HUES64 (cell line): ENCODE measurements around the gene OR1I1.
"Not testable (repeated sequence)": the region's sequence is repeated elsewhere in the genome, so short reads cannot be mapped to it uniquely, and the experiment has no call there.

Source experiments
- H3K27ac ChIP-seq: 2 replicates; pipeline ENCODE4 v1.7.0; 2013; ENCODE audit warnings: low read depth, low read length, inconsistent platforms
- H3K27me3 ChIP-seq: 2 replicates; pipeline ENCODE4 v1.6.1; 2013; ENCODE audit warnings: mild to moderate bottlenecking, low read length; ENCODE audit not compliant: insufficient read depth
- H3K36me3 ChIP-seq: 2 replicates; pipeline ENCODE4 v1.6.1; 2013; ENCODE audit warnings: mild to moderate bottlenecking, low read length; ENCODE audit not compliant: insufficient read depth
- H3K4me1 ChIP-seq: 2 replicates; pipeline ENCODE4 v1.6.1; 2013; ENCODE audit warnings: mild to moderate bottlenecking, low read length, moderate library complexity; ENCODE audit not compliant: insufficient read depth
- H3K4me3 ChIP-seq: 2 replicates; pipeline ENCODE4 v1.5.1; 2013; ENCODE audit warnings: mild to moderate bottlenecking, low read length, moderate library complexity
- H3K9ac ChIP-seq: 2 replicates; pipeline ENCODE4 v1.6.1; 2013; ENCODE audit warnings: mild to moderate bottlenecking, low read depth, low read length
- H3K9me3 ChIP-seq: 2 replicates; pipeline ENCODE4 v1.6.1; 2013; ENCODE audit warnings: low read depth, low read length; ENCODE audit not compliant: insufficient read depth
- WGBS: fragments of 150-250, 120-280 bp; methylation state at CpG from one replicate; pipeline ENCODE4 v1.1.7; 2013; ENCODE audit warnings: missing lambda C conversion rate; 5-methylcytosine and 5-hydroxymethylcytosine counted together

OR1I1 gene

DNA sequence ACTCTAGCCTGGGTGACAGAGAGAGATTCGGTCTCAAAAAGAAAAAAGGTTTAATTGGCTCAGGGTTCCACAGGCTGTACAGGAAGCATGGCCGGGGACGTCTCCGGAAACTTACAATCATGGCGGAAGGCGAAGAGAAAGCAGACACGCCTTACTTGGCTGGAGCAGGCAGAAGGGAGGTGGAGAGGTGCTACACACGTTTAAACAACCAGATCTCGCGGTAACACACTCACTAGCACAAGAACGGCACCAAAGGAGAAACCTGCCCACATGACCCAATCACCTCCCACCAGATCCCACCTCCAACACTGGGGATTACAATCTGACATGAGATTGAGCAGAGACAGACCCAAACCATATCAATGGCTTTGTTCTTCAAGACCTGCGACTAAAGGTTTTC, 20.0 kb upstream of the OR1I1 start:
- WGBS: 73% methylated on average over 12 of the region's 12 CpGs
- no peak overlapping the region for H3K27ac ChIP-seq
- no peak overlapping the region for H3K9ac ChIP-seq
- H3K9me3 ChIP-seq: peaks cover 78% of the 10 kb centered on the region
- no peaks in the 10 kb centered on the region for H3K36me3 ChIP-seq
- no peak overlapping the region for H3K4me3 ChIP-seq
- no peaks in the 10 kb centered on the region for H3K4me1 ChIP-seq
- H3K27me3 ChIP-seq: no peaks in the 10 kb centered on the region

DNA sequence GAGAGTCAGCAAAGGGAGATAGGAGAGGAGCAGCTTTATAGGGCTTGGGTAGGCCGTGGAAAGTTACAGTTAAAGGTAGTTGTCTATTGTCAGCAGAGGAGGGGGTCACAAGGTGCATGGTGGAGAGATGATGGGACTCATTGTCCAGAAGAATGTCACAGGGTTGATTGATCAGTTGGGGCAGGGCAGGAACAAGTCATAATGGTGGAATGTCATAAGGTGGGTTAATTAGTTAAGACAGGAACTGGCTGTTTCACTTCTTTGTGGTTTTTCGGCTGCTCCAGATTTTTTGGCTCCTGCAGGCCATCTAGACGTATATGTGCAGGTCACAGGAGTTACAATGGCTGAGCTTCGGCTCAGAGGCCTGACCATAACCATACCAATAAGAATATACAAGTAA, 11.6 kb upstream of the OR1I1 start:
- peaks cover 45% of the 10 kb centered on the region for H3K9me3 ChIP-seq
- H3K4me3 ChIP-seq, H3K4me1 ChIP-seq, H3K27me3 ChIP-seq, H3K36me3 ChIP-seq, H3K27ac ChIP-seq, H3K9ac ChIP-seq: not testable (repeated sequence)
- 59% methylated on average over 4 of the region's 4 CpGs for WGBS

DNA sequence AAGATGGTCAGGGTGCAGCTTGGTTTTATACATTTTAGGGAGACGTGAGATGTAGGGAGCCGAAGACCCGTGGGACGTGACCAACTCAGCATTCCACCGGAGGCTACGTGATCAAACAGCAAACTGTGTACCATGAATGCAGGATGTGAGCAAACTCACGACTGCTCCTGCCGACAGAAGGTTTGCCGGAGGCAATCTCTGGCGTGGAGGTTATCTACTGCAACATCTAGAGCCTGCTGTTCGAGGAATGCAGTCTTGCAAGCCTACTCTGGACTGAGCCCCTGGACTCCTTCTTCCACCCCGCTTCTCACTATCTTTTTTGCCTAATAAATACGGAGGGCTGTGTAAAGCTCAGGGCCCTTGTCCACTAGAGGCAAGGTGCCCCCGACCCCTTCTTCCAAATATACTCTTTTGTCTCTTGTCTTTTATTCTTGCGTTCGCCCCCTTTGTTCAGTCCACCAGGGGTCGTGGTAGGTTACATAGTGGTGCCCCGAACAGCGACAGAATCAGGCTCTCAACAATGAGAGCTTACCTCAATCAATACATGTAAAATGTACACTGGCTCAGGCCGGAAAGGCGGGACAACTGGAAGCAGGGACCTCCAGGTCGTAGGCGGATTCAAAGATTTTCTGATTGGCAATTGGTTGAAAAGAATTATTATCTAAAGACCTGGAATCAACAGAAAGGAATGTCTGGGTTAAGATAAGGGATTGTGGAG, 8.9 kb upstream of the OR1I1 start:
- WGBS: 78% methylated on average over 23 of the region's 23 CpGs
- Histone ChIP-seq H3K4me3 (no peak overlapping the region), H3K9ac (no peak overlapping the region), H3K4me1 (no peaks in the 10 kb centered on the region), H3K27ac (no peak overlapping the region), H3K9me3 (peaks cover 27% of the 10 kb centered on the region), H3K27me3 (no peaks in the 10 kb centered on the region), H3K36me3 (no peaks in the 10 kb centered on the region)

DNA sequence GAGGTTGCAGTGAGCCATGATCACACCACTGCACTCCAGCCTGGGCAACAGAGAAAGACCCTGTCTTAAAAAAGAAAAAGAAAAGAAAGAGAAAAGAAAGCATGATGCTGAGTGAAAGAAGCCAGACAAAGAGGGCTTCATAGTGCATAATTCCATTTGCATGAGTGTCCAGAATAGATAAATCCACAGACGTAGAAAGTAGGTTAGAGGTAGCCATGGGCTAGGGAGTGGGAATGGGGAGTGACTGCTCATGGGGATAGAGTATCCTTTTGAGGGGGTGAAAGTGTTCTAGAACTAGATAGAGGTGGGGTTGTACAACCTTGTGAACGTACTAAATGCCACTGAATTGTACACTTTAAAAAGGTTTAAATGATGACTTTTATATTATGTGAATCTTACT, 7.6 kb upstream of the OR1I1 start:
- H3K9me3 ChIP-seq: peaks cover 25% of the 10 kb centered on the region
- WGBS: 60% methylated on average over 2 of the region's 2 CpGs
- H3K27me3 ChIP-seq: no peaks in the 10 kb centered on the region
- H3K36me3 ChIP-seq: no peaks in the 10 kb centered on the region
- no peaks in the 10 kb centered on the region for H3K4me1 ChIP-seq
- H3K9ac ChIP-seq: no peak overlapping the region
- no peak overlapping the region for H3K4me3 ChIP-seq
- H3K27ac ChIP-seq: no peak overlapping the region

DNA sequence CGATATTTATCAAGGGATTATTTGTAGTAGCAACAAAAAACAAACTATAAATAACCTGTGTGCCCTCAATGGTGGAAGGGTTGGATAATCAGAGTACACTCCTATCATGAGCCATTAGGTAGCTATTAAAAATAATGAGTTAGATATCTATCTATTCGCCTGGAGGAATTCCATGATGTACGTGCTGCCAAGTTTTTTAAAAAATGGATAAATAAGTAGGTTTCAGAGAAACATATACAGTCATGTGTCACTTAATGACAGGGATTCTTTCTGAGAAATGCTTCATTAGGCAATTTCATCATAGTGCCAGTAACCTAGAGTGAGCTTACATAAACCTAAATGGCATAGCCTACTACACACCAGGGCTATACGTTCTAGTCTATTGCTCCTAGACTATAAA, 6.2 kb upstream of the OR1I1 start:
- H3K4me1 ChIP-seq: no peaks in the 10 kb centered on the region
- H3K9me3 ChIP-seq: peaks cover 22% of the 10 kb centered on the region
- H3K4me3 ChIP-seq: no peak overlapping the region
- no peaks in the 10 kb centered on the region for H3K27me3 ChIP-seq
- WGBS: 87% methylated on average over 3 of the region's 4 CpGs
- H3K36me3 ChIP-seq: no peaks in the 10 kb centered on the region
- H3K27ac ChIP-seq: no peak overlapping the region
- H3K9ac ChIP-seq: no peak overlapping the region

DNA sequence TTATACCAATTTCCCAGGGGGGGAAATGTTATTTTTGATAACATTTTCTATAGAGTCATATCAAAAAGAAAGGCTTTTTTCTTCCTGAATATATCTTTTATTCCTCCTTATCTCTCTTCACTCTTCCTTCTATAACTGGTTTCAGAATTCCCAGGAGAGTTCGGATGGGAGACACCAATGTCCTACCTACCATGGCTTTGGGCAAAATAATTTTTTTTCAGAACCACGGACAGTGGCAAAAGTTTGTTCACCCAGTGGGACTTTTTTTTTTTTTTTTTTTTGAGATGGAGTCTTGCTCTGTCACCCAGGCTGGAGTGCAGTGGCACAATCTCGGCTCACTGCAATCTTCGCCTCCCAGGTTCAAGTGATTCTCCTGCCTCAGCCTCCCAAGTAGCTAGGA, 2.0 kb upstream of the OR1I1 start:
- not testable (repeated sequence) for H3K9me3 ChIP-seq, H3K27me3 ChIP-seq, H3K4me3 ChIP-seq, H3K4me1 ChIP-seq, H3K36me3 ChIP-seq, H3K27ac ChIP-seq, H3K9ac ChIP-seq
- WGBS: 71% methylated on average over 4 of the region's 4 CpGs

DNA sequence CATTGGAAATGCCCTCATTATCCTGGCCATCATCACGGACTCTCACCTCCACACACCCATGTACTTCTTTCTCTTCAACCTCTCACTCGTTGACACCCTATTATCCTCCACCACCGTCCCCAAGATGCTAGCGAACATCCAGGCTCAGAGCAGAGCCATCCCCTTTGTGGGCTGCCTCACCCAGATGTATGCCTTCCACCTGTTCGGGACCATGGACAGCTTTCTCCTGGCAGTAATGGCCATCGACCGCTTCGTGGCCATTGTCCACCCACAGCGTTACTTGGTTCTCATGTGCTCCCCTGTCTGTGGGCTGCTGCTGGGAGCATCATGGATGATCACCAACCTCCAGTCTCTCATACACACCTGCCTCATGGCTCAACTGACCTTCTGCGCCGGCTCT, 5.2 kb downstream of the OR1I1 start:
- H3K27me3 ChIP-seq: peaks cover 7% of the 10 kb centered on the region; the same call in 1 of the 2 replicates
- H3K9me3 ChIP-seq: no peaks in the 10 kb centered on the region
- no peak overlapping the region for H3K9ac ChIP-seq
- no peaks in the 10 kb centered on the region for H3K4me1 ChIP-seq
- H3K36me3 ChIP-seq: no peaks in the 10 kb centered on the region
- no peak overlapping the region for H3K27ac ChIP-seq
- no peak overlapping the region for H3K4me3 ChIP-seq
- WGBS: 77% methylated on average over 11 of the region's 11 CpGs

DNA sequence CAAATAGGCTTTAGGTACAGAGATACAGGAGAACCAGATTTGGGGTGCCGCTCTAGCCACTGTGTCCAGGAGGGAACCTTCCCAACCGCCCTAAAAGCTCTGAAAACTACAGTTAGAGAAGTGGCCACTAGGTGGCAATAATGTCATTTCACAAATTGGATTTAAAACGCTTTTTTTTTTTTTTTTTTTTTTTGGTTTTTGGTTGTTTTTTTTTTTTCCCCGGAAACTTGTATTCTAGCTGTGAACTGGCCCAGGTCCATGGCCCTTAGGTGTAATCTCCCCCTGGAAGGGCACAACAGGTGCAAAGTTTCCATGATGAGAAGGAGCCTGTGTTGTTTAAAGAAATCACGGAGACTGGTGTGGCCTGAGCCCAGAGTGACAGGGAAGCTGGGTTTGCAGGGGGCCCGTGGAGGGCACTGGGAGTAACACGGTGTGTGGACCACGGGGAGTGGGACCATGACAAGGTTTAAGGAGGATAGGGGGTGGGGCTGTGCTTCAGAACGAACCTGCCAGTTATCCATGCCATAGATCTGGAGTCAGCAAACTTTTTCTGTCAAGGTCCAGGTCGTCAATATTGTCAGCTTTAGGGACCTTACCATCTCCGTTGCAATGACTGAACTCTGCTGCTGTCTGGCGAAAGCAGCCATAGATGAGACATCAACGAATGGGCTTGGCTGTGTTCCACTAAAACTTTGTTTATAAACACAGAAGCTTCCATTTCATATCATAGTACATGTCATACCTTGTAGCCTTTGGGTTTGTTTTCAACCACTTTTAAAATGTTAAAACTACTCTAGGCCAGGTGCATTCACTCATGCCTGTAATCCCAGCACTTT, 10.1 kb downstream of the OR1I1 start:
- 47% methylated on average over 13 of the region's 13 CpGs for WGBS
- H3K36me3 ChIP-seq: no peaks in the 10 kb centered on the region
- no peak overlapping the region for H3K27ac ChIP-seq
- H3K4me3 ChIP-seq: no peak overlapping the region
- H3K9me3 ChIP-seq: no peaks in the 10 kb centered on the region
- 0 out of 2 replicates have a peak, but pooled peaks cover 1% of the 10 kb centered on the region for H3K27me3 ChIP-seq
- H3K9ac ChIP-seq: no peak overlapping the region
- H3K4me1 ChIP-seq: no peaks in the 10 kb centered on the region

DNA sequence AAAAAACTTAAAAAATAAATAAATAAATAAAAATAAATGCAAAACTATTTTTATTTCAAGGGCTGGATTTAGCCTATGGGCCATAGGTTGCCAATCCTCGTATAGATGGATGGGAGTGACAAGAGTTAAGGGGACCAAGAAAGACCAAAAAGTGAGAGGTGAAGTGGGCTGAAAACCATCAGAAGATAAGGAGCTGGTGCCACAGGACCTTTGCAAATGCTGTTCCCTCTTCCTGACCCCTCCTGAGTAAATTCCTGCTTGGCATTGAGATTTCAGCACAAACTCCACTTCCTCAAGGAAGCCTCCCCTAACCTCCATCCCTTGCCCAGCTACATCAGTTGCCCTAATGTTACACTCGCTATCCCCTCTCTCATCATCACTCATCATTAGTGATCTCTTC, 11.0 kb downstream of the OR1I1 start:
- Histone ChIP-seq H3K4me3 (no peak overlapping the region), H3K4me1 (no peaks in the 10 kb centered on the region), H3K27me3 (no peaks in the 10 kb centered on the region), H3K36me3 (no peaks in the 10 kb centered on the region), H3K27ac (no peak overlapping the region), H3K9me3 (no peaks in the 10 kb centered on the region), H3K9ac (no peak overlapping the region)
- 91% methylated on average over 2 of the region's 2 CpGs for WGBS

DNA sequence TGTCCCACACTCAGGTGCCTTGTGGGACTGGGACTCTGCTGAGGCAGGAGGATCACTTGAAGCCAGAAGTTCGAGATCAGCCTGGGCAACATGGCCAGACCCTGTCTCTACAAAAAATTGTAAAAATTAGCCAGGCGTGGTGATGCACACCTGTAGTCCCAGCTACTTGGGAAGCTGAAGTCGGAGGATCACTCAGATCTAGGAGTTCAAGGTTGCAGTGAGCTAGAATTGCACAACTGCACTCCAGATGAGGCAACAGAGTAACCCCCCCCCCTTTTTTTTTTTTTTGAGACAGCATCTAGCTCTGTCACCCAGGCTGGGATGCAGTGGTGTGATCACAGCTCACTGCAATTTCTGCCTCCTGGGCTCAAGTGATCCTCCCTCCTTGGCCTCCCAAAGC, 14.2 kb downstream of the OR1I1 start:
- H3K4me1 ChIP-seq: no peaks in the 10 kb centered on the region
- WGBS: 85% methylated on average over 3 of the region's 3 CpGs
- no peaks in the 10 kb centered on the region for H3K27me3 ChIP-seq
- no peak overlapping the region for H3K9ac ChIP-seq
- H3K4me3 ChIP-seq: no peak overlapping the region
- no peak overlapping the region for H3K27ac ChIP-seq
- no peaks in the 10 kb centered on the region for H3K9me3 ChIP-seq
- no peaks in the 10 kb centered on the region for H3K36me3 ChIP-seq

DNA sequence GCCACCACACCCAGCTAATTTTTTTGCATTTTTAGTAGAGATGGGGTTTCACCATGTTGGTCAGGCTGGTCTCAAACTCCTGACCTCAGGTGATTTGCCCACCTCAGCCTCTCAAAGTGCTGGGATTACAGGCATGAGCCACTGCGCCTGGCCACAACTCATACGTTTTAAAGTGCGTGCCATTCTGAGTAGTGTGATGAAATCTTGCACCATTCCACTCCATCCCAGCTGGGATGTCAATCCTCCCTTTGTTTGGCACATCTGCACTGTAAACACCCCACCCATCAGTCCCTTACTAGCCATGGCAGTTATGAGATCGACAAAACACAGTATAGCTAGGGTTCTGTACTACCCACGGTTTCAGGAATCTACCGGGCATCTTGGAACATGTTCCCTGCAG, 16.0 kb downstream of the OR1I1 start:
- H3K36me3 ChIP-seq, H3K9me3 ChIP-seq, H3K27ac ChIP-seq, H3K27me3 ChIP-seq, H3K9ac ChIP-seq, H3K4me1 ChIP-seq, H3K4me3 ChIP-seq: not testable (repeated sequence)
- WGBS: 95% methylated on average over 6 of the region's 6 CpGs
